Measurements from ENCODE around the gene URM1.

GRCh38 chr9:128411364-128412119 lies 40.4 kb downstream of the URM1 start:
- TF ChIP-seq EP300 (IDR thresholded peaks at IDR 0.05; ENCODE audit: borderline replicate concordance) (no peak), CEBPB (IDR thresholded peaks at IDR 0.05) (no peak), FOXM1 (IDR thresholded peaks at IDR 0.05; ENCODE audit: borderline replicate concordance, low read depth) (no peak), YY1 (IDR thresholded peaks at IDR 0.05; ENCODE audit: low read depth) (no peak)
